DOHH2 (cell line): ENCODE data around the gene NRCAM.

Experiments used
- EZH2phosphoT487 ChIP-seq: fragments of 200-600 bp; sonication (generic); IDR thresholded peaks from 2 replicates; pipeline ENCODE4 v1.6.1; 2017; ENCODE audit warnings: borderline replicate concordance, mild to moderate bottlenecking, antibody characterized with exemption, low read length, moderate library complexity, mixed read lengths
- TF ChIP-seq, protein P1 (sequence below): fragments of 200-600 bp; sonication (generic); IDR thresholded peaks from one replicate; pipeline ENCODE4 v1.5.1; 2014; ENCODE audit warnings: antibody characterized with exemption, mild to moderate bottlenecking, low read depth, low read length; ENCODE audit not compliant: poor library complexity, severe bottlenecking

- TF ChIP-seq, protein P1, sequence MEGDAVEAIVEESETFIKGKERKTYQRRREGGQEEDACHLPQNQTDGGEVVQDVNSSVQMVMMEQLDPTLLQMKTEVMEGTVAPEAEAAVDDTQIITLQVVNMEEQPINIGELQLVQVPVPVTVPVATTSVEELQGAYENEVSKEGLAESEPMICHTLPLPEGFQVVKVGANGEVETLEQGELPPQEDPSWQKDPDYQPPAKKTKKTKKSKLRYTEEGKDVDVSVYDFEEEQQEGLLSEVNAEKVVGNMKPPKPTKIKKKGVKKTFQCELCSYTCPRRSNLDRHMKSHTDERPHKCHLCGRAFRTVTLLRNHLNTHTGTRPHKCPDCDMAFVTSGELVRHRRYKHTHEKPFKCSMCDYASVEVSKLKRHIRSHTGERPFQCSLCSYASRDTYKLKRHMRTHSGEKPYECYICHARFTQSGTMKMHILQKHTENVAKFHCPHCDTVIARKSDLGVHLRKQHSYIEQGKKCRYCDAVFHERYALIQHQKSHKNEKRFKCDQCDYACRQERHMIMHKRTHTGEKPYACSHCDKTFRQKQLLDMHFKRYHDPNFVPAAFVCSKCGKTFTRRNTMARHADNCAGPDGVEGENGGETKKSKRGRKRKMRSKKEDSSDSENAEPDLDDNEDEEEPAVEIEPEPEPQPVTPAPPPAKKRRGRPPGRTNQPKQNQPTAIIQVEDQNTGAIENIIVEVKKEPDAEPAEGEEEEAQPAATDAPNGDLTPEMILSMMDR: no peak
- TF ChIP-seq EZH2phosphoT487: no peak
Measured at GRCh38 chr7:108440613-108441012, 15.6 kb downstream of the NRCAM start.
